ENCODE data around the gene FGR. TPM values are rescaled to one million over a fixed set of nuclear protein-coding genes. Genes with fewer than 3 reads are reported as not detected.

FGR gene
- total RNA-seq, 2 experiments from 2014 or later = 0.51 to 0.56 TPM

DNA sequence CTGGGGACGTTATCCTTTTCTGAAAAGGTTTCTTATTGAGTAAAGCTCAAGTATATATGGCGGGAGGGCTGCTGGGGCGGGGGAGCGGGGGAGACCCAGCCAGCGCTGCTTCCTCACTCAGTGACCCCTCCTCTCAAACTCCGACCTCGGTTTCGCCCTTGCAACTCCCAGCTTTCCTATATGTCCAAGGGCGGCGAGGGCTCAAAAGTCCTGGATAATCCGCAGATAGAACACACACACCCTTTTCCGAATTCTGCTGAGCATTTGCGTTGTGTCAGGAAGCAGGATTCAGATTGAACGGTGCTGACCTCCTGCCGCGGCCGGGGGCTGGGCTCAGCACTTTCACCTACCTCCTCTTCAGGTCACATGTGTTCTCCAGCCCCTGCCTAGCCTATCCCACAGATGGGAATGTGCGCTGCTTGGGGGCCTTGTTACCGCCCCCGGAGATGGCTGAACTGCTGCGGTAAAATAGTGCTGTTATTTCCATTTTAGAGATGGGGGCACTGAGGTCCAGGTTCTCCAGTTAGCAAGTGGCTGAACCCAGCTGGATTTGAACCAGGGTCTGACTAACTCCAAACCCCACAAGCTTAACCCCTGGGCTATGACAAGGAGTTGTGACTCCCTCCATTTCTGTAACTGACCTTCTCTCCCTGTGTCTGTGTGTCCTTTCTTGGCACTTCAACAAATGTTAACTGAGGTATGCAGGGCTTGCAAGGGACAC, 30.2 kb downstream of the FGR start:
- intact Hi-C loops (cut with micrococcal nuclease) = loop anchor here (5.0 to 10.0 kb wide), 3 partner anchors 47 to 212 kb away; partner anchors contain the start of genes FAM76A and GPR3
- Mint-ChIP-seq H3K4me3 (peak overlapping the region; percentile 93), H3K4me1 (ENCODE audit: low read depth) (peaks cover 33% of the 10 kb centered on the region), H3K27me3 (no peaks in the 10 kb centered on the region), H3K9me3 (no peaks in the 10 kb centered on the region), H3K36me3 (ENCODE audit: low read depth) (no peaks in the 10 kb centered on the region), H3K27ac (no peak overlapping the region)
- no peak for ATAC-seq
- no peak for DNase-seq
- ChIA-PET CTCF (interaction anchor here (0.6 to 25.3 kb wide), 18 partner anchors 15 to 308 kb away, joined by 3 to 533 read pairs (median 11); partner anchors contain the start of gene IFI6), POLR2A (interaction anchor here (0.8 to 1.8 kb wide), 10 partner anchors 15 to 210 kb away, joined by 3 to 5 read pairs (median 3); no protein-coding TSS in a partner anchor)
- TF ChIP-seq, protein P1, sequence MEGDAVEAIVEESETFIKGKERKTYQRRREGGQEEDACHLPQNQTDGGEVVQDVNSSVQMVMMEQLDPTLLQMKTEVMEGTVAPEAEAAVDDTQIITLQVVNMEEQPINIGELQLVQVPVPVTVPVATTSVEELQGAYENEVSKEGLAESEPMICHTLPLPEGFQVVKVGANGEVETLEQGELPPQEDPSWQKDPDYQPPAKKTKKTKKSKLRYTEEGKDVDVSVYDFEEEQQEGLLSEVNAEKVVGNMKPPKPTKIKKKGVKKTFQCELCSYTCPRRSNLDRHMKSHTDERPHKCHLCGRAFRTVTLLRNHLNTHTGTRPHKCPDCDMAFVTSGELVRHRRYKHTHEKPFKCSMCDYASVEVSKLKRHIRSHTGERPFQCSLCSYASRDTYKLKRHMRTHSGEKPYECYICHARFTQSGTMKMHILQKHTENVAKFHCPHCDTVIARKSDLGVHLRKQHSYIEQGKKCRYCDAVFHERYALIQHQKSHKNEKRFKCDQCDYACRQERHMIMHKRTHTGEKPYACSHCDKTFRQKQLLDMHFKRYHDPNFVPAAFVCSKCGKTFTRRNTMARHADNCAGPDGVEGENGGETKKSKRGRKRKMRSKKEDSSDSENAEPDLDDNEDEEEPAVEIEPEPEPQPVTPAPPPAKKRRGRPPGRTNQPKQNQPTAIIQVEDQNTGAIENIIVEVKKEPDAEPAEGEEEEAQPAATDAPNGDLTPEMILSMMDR (IDR thresholded peaks at IDR 0.05) = no peak

GRCh38 chr1:27603681-27604578, 31.1 kb downstream of the FGR start, which contains the start of gene AHDC1:
AHDC1 (minus strand) TSS chr1:27604144; CDS start chr1:27552115, 52,029 bp downstream.
- Mint-ChIP-seq H3K27ac (peak within 1 kb of the TSS; percentile 85), H3K36me3 (ENCODE audit: low read depth) (no peaks in the 10 kb centered on the region), H3K4me3 (peak within 1 kb of the TSS; percentile 93), H3K4me1 (ENCODE audit: low read depth) (peaks cover 41% of the 10 kb centered on the region), H3K9me3 (no peaks in the 10 kb centered on the region), H3K27me3 (no peaks in the 10 kb centered on the region)
- CTCF ChIA-PET = interaction anchor here (1.0 to 25.3 kb wide), 12 partner anchors 15 to 303 kb away, joined by 3 to 533 read pairs (median 22); partner anchors contain the start of gene IFI6
- TF ChIP-seq, protein P1 (IDR thresholded peaks at IDR 0.05) = no peak
- peak; percentile 79 for ATAC-seq
- DNase-seq = peak; percentile 96
- POLR2A ChIA-PET = interaction anchor here (0.8 to 1.8 kb wide), 6 partner anchors 13 to 186 kb away, joined by 3 to 5 read pairs (median 4); no protein-coding TSS in a partner anchor
- intact Hi-C loops (cut with micrococcal nuclease) = loop anchor here (10.0 kb wide), 1 partner anchor 121 kb away; the partner anchor contains the start of gene FAM76A

- POLR2A ChIA-PET = interaction anchor here (0.9 to 1.8 kb wide), 2 partner anchors 14 to 58 kb away, joined by 3 to 5 read pairs; no protein-coding TSS in a partner anchor
- peak overlapping the region; percentile 85 for H3K27ac Mint-ChIP-seq
- no peaks in the 10 kb centered on the region for H3K36me3 Mint-ChIP-seq (ENCODE audit: low read depth)
- CTCF ChIA-PET = interaction anchor here (1.0 to 25.3 kb wide), 12 partner anchors 16 to 303 kb away, joined by 3 to 533 read pairs (median 27); partner anchors contain the start of gene IFI6
- TF ChIP-seq, protein P1 (IDR thresholded peaks at IDR 0.05) = no peak
- ATAC-seq (peak; percentile 5), DNase-seq (peak; percentile 63)
- H3K4me3 Mint-ChIP-seq = peak overlapping the region; percentile 93
- no peaks in the 10 kb centered on the region for H3K27me3 Mint-ChIP-seq
- peaks cover 46% of the 10 kb centered on the region for H3K4me1 Mint-ChIP-seq (ENCODE audit: low read depth)
- no peaks in the 10 kb centered on the region for H3K9me3 Mint-ChIP-seq
- intact Hi-C loops (cut with micrococcal nuclease) = loop anchor here (10.0 kb wide), 1 partner anchor 122 kb away; the partner anchor contains the start of gene FAM76A
Measured at GRCh38 chr1:27603309-27603680, 31.7 kb downstream of the FGR start.

DNA sequence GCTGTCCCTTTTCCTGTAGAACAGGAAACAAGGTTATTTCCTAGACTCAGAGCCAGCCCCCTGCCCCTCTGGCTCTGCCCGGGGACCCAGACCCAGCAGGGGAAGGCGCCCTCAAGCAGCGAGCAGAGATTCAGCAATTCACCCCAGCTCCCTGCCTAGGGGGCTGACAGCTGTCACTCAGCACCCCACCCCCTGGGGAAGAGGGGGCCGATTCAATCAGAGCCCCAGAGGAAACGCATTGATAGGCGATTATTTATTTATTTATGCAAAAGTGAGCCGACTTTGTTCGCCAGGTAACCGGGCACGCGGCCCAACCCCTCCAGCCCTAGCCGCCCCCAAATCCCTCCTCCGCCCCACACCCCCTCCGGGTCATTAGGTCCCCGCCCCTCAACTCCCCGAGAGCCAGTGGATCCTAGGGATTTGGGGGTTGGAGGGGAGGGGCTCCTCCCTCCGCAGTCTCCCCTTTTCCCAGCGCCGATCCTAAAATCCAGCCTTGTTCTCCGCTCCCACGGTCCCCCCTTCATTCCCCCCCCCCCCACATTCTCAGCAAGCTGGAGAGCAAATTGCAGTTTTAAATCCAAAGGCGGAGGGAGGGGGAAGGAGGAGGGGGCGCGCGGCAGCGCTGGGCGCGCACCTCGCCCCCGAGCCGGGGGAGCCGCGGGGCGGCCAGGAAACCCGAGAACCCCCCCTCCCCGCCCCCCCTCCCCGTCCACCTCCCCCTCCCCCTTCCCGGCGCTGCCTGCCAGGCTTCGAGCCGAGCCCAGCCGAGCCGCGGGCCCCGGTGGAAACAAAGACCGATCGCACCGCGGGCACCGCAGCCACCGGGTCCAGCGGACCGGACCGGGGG, 32.3 kb downstream of the FGR start:
- intact Hi-C loops (cut with micrococcal nuclease) = loop anchor here (10.0 kb wide), 1 partner anchor 122 kb away; the partner anchor contains the start of gene FAM76A
- Mint-ChIP-seq H3K27ac (no peak overlapping the region), H3K36me3 (ENCODE audit: low read depth) (no peaks in the 10 kb centered on the region), H3K9me3 (no peaks in the 10 kb centered on the region), H3K4me1 (ENCODE audit: low read depth) (peaks cover 46% of the 10 kb centered on the region), H3K27me3 (no peaks in the 10 kb centered on the region), H3K4me3 (peak overlapping the region; percentile 93)
- ChIA-PET POLR2A (interaction anchor here (0.9 to 1.8 kb wide), 4 partner anchors 59 to 123 kb away, joined by 3 to 5 read pairs (median 3); no protein-coding TSS in a partner anchor), CTCF (interaction anchor here (0.7 to 25.3 kb wide), 10 partner anchors 15 to 207 kb away, joined by 3 to 533 read pairs (median 5); partner anchors contain the start of gene IFI6)
- ATAC-seq (no peak), DNase-seq (peak; percentile 48)
- TF ChIP-seq, protein P1 (IDR thresholded peaks at IDR 0.05) = no peak
